ENCODE results near the gene ARAP1.

ARAP1 gene

DNA sequence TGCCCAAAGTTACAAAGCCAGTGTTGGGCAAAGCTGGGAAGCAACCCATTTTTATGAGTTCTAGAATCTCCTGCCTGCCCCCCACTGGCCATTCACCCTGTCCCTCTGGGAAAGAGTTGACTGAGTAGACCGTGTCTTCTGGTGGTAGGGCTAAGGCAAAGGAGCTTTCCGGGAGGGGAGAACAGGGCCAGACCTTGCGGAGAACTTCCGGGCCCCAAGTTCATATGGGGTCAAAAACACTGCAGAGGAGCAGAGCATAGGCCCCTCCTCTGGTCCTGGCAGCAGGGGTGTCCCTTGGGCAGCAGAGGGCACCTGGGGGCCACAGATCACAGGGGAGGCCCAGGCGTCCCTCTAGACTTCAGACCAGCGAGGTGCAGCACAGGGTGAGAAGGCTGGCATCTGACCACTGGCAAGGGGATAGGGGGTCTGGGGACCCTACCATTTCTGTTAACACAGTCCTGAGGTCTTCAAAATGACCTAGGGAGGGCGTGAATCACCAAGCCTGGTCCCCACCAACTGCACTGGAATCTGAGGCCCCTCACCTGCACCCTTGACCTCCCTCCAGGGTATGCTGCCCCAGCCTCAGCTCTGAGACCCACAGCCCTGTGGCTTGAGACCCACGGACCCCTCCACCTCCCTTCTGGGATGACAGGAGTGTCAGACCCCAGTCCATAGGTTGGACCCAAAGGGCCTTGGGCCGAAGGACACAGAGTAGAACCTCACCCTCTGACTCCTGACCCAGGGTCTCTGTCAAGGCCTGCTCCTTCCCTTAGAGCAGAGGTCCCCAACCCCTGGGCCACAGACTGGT, 1.3 kb upstream of the ARAP1 start:
- Histone ChIP-seq H3K4me3 (ENCODE audit: low read depth in 1 of 5, low read length in 5 of 5) (no peak overlapping the region), H3K27ac (ENCODE audit: low read depth, low read length) (no peak overlapping the region), H3K9me3 (ENCODE audit: control insufficient read depth in 5 of 5, low read length in 5 of 5) (no peaks in the 10 kb centered on the region)

DNA sequence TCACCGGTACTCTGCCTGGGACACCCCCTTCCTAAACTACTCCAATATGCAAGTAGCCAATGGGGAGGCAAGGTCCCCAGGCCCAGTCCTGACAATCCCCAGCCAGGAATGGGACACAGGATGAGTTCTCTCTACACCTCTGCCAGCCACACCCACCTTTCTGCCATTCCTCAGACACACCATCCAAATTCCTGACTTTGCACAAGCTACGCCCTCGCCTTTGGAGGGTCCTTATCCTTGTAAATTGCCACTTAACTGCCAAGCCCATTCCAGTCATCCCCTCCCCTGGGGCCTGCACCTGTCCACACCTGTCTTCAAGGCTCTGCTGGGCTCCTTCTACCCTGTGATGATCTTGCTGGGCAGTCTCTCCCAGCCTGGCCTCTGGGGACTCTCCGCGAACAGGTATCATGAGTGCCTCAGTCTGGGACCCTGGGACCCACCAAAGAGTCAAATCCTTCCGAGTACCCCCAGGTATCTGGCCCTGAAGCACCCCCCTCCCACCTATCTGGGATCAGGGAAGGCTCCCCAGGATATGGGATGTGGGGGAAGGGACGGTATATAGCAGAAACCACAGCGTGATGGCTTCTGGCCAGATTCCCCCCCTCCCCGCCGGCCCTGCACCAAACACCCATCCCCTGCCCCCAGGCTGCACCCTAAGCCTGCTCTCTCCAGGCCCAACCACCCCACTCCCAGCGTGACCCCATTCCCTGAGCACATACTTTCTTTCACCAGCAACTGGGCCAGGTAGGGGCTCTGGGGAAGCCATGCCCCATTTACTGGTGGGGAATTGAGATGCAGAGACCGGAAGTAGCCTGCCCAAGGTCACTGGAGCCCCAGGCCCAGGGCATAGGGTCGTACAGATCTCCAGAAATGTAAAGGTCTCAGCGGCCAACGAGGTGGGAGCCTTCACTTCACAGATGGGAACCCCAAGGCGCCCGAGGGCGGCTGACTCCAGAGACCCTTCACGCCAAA, 806 bp downstream of the ARAP1 start:
- Histone ChIP-seq H3K9ac (ENCODE audit: low read length in 5 of 5) (peak overlapping the region; percentile 38 to 80 (median 74)), H3K27ac (ENCODE audit: low read depth, low read length) (no peak overlapping the region), H3K36me3 (ENCODE audit: control insufficient read depth in 5 of 5, insufficient read depth in 5 of 5, low read length in 5 of 5) (peaks cover 0 to 1% (median 0%) of the 10 kb centered on the region in 5 donors), H3K9me3 (ENCODE audit: control insufficient read depth in 5 of 5, low read length in 5 of 5) (no peaks in the 10 kb centered on the region), H3K4me3 (ENCODE audit: low read depth in 1 of 5, low read length in 5 of 5) (peak overlapping the region; percentile 72 to 85 (median 81)), H3K27me3 (ENCODE audit: control insufficient read depth in 5 of 5, insufficient read depth in 4 of 5, low read length in 5 of 5) (no peaks in the 10 kb centered on the region), H3K4me1 (ENCODE audit: control insufficient read depth in 5 of 5, insufficient read depth in 5 of 5, low read length in 5 of 5) (peaks cover 3 to 35% (median 28%) of the 10 kb centered on the region in 5 donors)

More for the DNA sequence above, 1.3 kb upstream of the ARAP1 start:
- Histone ChIP-seq H3K9ac (ENCODE audit: low read length in 5 of 5) (peak overlapping the region in 1 of 5 donors; percentile 76), H3K4me1 (ENCODE audit: control insufficient read depth in 5 of 5, insufficient read depth in 5 of 5, low read length in 5 of 5) (peaks cover 3 to 37% (median 28%) of the 10 kb centered on the region in 5 donors), H3K36me3 (ENCODE audit: control insufficient read depth in 5 of 5, insufficient read depth in 5 of 5, low read length in 5 of 5) (peaks cover 0 to 9% (median 4%) of the 10 kb centered on the region in 5 donors), H3K27me3 (ENCODE audit: control insufficient read depth in 5 of 5, insufficient read depth in 4 of 5, low read length in 5 of 5) (no peaks in the 10 kb centered on the region)

DNA sequence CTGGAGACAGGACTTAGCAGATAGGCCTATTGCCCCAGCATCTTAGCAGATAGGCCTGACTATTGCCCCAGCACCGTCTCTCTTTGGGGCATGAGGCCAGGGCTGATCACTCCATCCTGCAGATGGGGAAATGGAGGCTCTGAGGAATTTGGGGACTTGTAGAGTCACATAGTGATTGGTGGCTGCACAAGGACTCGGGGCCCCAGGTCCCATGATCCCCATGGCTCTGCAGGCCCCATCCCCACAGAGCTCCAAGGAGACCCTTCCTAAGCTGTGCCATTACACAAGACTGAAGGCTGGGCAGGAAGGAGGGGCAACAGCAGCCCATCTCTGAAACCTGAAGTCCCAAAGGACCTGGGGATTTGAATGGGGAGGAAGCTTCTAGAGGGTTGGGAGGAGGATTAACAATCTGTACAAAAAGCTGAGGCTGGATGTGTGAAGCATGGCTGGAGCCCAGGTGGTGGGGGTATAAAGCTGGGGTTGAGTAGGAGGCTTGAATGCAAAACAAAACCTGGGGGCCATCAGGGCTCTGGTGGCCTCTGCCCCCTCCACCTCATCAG, 1.6 kb downstream of the ARAP1 start:
- Histone ChIP-seq H3K9ac (ENCODE audit: low read length in 5 of 5) (no peak overlapping the region), H3K36me3 (ENCODE audit: control insufficient read depth in 5 of 5, insufficient read depth in 5 of 5, low read length in 5 of 5) (no peaks in the 10 kb centered on the region), H3K4me1 (ENCODE audit: control insufficient read depth in 5 of 5, insufficient read depth in 5 of 5, low read length in 5 of 5) (peaks cover 3 to 35% (median 28%) of the 10 kb centered on the region in 5 donors), H3K4me3 (ENCODE audit: low read depth in 1 of 5, low read length in 5 of 5) (peak overlapping the region in 2 of 5 donors; percentile 81 to 82), H3K27ac (ENCODE audit: low read depth, low read length) (no peak overlapping the region), H3K27me3 (ENCODE audit: control insufficient read depth in 5 of 5, insufficient read depth in 4 of 5, low read length in 5 of 5) (no peaks in the 10 kb centered on the region), H3K9me3 (ENCODE audit: control insufficient read depth in 5 of 5, low read length in 5 of 5) (no peaks in the 10 kb centered on the region)

DNA sequence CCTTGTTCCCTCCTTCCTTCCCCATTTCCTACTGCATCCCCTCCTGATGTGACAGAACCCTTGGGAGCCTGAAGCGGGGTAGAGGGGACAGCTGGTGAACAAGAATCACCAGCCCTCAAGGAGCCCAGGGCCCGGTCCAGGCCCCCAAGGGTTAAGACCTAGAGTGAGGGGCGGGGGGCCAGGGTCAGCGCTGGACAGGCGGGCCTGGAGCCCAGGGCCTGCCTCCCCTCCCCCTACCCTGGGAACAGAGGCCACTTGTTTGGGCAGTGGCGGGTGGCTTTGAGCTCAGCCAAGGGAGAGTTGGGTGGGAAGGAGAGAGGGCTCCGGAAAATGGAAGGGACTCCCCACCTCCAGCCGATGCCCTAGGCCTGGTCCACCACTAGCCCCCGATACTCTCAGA, 2.1 kb downstream of the ARAP1 start:
- Histone ChIP-seq H3K4me3 (ENCODE audit: low read depth in 1 of 5, low read length in 5 of 5) (no peak overlapping the region), H3K4me1 (ENCODE audit: control insufficient read depth in 5 of 5, insufficient read depth in 5 of 5, low read length in 5 of 5) (peaks cover 3 to 35% (median 28%) of the 10 kb centered on the region in 5 donors), H3K27me3 (ENCODE audit: control insufficient read depth in 5 of 5, insufficient read depth in 4 of 5, low read length in 5 of 5) (no peaks in the 10 kb centered on the region), H3K27ac (ENCODE audit: low read depth, low read length) (no peak overlapping the region), H3K9me3 (ENCODE audit: control insufficient read depth in 5 of 5, low read length in 5 of 5) (no peaks in the 10 kb centered on the region), H3K9ac (ENCODE audit: low read length in 5 of 5) (no peak overlapping the region), H3K36me3 (ENCODE audit: control insufficient read depth in 5 of 5, insufficient read depth in 5 of 5, low read length in 5 of 5) (no peaks in the 10 kb centered on the region)

DNA sequence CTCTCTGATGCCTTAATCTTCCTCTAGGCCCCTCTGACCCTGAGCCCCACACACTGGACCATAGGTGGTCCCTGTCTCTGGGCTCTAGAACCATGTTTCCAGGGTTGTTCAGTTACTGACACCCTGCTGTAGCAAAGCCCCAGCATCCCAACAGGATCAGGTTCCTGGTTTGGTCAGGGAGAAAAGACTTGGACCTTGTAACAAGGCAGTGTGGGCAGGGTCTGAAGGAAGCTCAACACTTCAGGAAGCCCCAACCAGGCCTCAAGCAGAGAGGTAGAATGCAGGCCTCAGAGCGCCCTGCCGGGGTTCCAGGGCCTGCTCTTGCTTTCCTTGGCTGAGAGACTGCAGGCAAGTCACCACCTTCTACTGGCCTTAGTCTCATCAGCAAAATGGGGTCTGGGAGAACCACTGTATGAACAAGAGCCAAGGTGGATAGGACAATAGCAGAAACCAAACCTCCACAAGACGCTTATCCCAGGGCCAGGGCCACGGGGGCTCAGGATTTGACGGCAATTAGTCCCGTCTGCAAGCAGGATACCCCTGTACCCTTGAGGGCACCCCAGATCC, 4.8 kb downstream of the ARAP1 start:
- H3K27me3 ChIP-seq (ENCODE audit: control insufficient read depth in 5 of 5, insufficient read depth in 4 of 5, low read length in 5 of 5) = no peaks in the 10 kb centered on the region
- no peaks in the 10 kb centered on the region for H3K9me3 ChIP-seq (ENCODE audit: control insufficient read depth in 5 of 5, low read length in 5 of 5)
- H3K9ac ChIP-seq (ENCODE audit: low read length in 5 of 5) = no peak overlapping the region
- H3K4me3 ChIP-seq (ENCODE audit: low read depth in 1 of 5, low read length in 5 of 5) = no peak overlapping the region
- H3K36me3 ChIP-seq (ENCODE audit: control insufficient read depth in 5 of 5, insufficient read depth in 5 of 5, low read length in 5 of 5) = no peaks in the 10 kb centered on the region
- no peak overlapping the region for H3K27ac ChIP-seq (ENCODE audit: low read depth, low read length)
- peaks cover 0 to 43% (median 32%) of the 10 kb centered on the region in 5 donors for H3K4me1 ChIP-seq (ENCODE audit: control insufficient read depth in 5 of 5, insufficient read depth in 5 of 5, low read length in 5 of 5)

DNA sequence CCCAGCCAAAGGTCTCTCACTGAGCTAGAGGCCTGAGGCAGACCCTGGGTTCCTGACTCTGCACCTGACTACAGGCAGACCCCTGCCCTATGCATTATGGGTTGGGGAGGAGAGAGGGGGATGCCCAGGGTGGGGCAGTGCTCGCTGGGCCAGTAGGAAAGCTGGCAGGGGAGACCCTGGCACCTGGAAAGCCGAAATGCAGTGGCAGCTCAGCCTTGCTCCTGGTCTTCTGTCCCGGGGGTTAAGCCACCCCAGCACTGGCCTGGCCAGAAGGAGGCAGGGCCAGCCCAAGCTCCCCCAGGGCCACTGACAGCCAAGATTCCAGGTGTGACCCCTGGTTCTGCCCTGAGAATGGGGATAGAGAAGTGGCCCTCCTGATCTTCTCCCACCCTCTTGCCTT, 5.4 kb downstream of the ARAP1 start:
- H3K9me3 ChIP-seq (ENCODE audit: control insufficient read depth in 5 of 5, low read length in 5 of 5) = no peaks in the 10 kb centered on the region
- H3K36me3 ChIP-seq (ENCODE audit: control insufficient read depth in 5 of 5, insufficient read depth in 5 of 5, low read length in 5 of 5) = no peaks in the 10 kb centered on the region
- H3K27me3 ChIP-seq (ENCODE audit: control insufficient read depth in 5 of 5, insufficient read depth in 4 of 5, low read length in 5 of 5) = no peaks in the 10 kb centered on the region
- H3K4me3 ChIP-seq (ENCODE audit: low read depth in 1 of 5, low read length in 5 of 5) = no peak overlapping the region
- peaks cover 0 to 44% (median 35%) of the 10 kb centered on the region in 5 donors for H3K4me1 ChIP-seq (ENCODE audit: control insufficient read depth in 5 of 5, insufficient read depth in 5 of 5, low read length in 5 of 5)
- H3K9ac ChIP-seq (ENCODE audit: low read length in 5 of 5) = no peak overlapping the region
- H3K27ac ChIP-seq (ENCODE audit: low read depth, low read length) = no peak overlapping the region

DNA sequence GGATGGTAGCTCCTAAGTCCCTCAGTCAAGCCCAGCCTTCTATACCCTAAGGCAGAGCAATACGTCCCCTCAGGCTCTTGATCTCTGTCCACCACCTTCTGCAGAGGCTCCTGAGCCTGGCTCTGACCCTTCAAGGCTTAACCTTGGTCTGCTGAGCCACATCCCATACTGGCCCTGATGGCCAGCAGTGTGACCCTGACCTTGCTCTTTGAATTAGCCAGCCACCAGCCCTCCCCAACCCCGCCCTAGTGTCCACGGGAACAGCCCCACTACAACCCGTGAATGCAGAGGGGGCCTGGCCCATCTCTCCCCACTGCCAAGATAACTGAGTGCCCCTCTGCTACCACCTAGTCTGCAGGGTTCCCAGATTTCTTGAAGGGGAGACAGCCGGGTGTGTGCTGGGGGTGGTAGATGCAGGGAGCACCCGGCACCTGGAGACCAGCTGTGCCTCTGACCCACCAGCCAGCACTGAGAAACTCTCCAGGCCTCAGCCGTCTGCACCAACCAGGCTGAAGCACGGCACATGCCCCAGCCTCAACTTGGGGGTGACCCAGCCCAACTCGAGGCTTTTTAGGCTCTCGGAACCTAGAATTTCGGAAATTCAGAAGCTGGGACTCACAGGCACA, 6.2 kb downstream of the ARAP1 start:
- Histone ChIP-seq H3K4me1 (ENCODE audit: control insufficient read depth in 5 of 5, insufficient read depth in 5 of 5, low read length in 5 of 5) (peaks cover 0 to 44% (median 35%) of the 10 kb centered on the region in 5 donors), H3K9me3 (ENCODE audit: control insufficient read depth in 5 of 5, low read length in 5 of 5) (no peaks in the 10 kb centered on the region), H3K4me3 (ENCODE audit: low read depth in 1 of 5, low read length in 5 of 5) (no peak overlapping the region), H3K36me3 (ENCODE audit: control insufficient read depth in 5 of 5, insufficient read depth in 5 of 5, low read length in 5 of 5) (no peaks in the 10 kb centered on the region), H3K27ac (ENCODE audit: low read depth, low read length) (no peak overlapping the region), H3K9ac (ENCODE audit: low read length in 5 of 5) (peak overlapping the region in 2 of 5 donors; percentile 6 to 35), H3K27me3 (ENCODE audit: control insufficient read depth in 5 of 5, insufficient read depth in 4 of 5, low read length in 5 of 5) (no peaks in the 10 kb centered on the region)

DNA sequence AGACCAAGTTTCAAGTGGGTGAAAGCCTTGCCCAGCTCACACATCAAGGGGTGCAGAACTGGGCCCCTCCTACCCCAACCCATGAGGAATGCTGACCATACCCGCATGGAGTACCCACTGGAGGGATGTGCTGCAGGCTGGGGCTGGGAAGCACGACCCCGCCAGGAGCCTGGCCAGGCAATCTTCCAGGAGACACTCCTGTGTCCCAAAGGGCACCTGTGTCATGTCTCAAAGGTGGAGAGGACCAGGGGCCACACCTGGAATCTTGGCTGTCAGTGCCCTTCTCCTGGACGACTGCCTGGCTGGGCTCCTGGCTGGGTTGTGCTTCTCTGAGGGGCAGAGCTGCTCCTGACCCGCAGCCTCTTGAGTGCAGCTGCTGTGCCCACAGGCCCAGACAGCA, 6.7 kb downstream of the ARAP1 start:
- Histone ChIP-seq H3K36me3 (ENCODE audit: control insufficient read depth in 5 of 5, insufficient read depth in 5 of 5, low read length in 5 of 5) (no peaks in the 10 kb centered on the region), H3K9ac (ENCODE audit: low read length in 5 of 5) (peak overlapping the region in 1 of 5 donors; percentile 35), H3K4me1 (ENCODE audit: control insufficient read depth in 5 of 5, insufficient read depth in 5 of 5, low read length in 5 of 5) (peaks cover 0 to 44% (median 33%) of the 10 kb centered on the region in 5 donors)

DNA sequence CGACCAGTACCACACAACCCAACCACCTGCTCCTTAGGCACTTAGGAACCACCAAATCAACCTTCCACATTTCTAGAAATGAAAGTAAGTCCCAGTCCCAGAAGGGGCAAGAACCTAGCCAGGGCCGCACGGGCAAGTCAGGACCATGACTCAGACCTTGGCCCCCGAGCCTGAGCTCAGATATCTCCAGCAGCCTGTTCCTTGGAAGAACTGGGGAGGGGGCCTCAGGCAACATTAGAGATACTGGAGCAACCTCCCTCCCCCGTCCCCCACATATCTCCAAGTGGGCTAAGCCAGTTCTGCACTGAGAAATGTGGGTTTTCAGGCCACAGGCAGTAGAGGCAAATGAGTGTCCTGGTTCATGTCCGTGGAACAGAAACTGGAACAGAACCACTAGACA, 7.7 kb downstream of the ARAP1 start:
- Histone ChIP-seq H3K27me3 (ENCODE audit: control insufficient read depth in 5 of 5, insufficient read depth in 4 of 5, low read length in 5 of 5) (no peaks in the 10 kb centered on the region), H3K9ac (ENCODE audit: low read length in 5 of 5) (no peak overlapping the region), H3K9me3 (ENCODE audit: control insufficient read depth in 5 of 5, low read length in 5 of 5) (no peaks in the 10 kb centered on the region), H3K4me1 (ENCODE audit: control insufficient read depth in 5 of 5, insufficient read depth in 5 of 5, low read length in 5 of 5) (peaks cover 5 to 48% (median 40%) of the 10 kb centered on the region in 5 donors), H3K36me3 (ENCODE audit: control insufficient read depth in 5 of 5, insufficient read depth in 5 of 5, low read length in 5 of 5) (no peaks in the 10 kb centered on the region), H3K4me3 (ENCODE audit: low read depth in 1 of 5, low read length in 5 of 5) (no peak overlapping the region), H3K27ac (ENCODE audit: low read depth, low read length) (no peak overlapping the region)

More for the DNA sequence above, 6.7 kb downstream of the ARAP1 start:
- H3K9me3 ChIP-seq (ENCODE audit: control insufficient read depth in 5 of 5, low read length in 5 of 5) = no peaks in the 10 kb centered on the region
- no peak overlapping the region for H3K27ac ChIP-seq (ENCODE audit: low read depth, low read length)
- H3K27me3 ChIP-seq (ENCODE audit: control insufficient read depth in 5 of 5, insufficient read depth in 4 of 5, low read length in 5 of 5) = no peaks in the 10 kb centered on the region
- H3K4me3 ChIP-seq (ENCODE audit: low read depth in 1 of 5, low read length in 5 of 5) = no peak overlapping the region
